ENCODE data around the gene MSH5. TPM values are rescaled to one million over a fixed set of nuclear protein-coding genes. Genes with fewer than 3 reads are reported as not detected.
"Not testable (repeated sequence)": the region's sequence is repeated elsewhere in the genome, so short reads cannot be mapped to it uniquely, and the experiment has no call there.

The MSH5 gene
- polyA plus RNA-seq (ENCODE audit: insufficient read length in 12 of 12), result 10 to 100 TPM in 6 of 12 donors, 1 to 10 TPM in 5, not detected in 1; 7.4 to 32.2 (median 13.8) TPM
- long read RNA-seq, donor 1, result 0 reads
- long read RNA-seq, donor 2, result 0 reads
- long read RNA-seq, donor 3, result 0 reads
- long read RNA-seq, donor 4, result 0 reads
- long read RNA-seq, donor 5, result 0 reads
- long read RNA-seq, donor 6, result 0 reads
- long read RNA-seq, donor 7, partial matches to known transcripts, result 0 of 1 reads
- long read RNA-seq, donor 7, other reads (novel, unspliced or antisense), result 0 of 1 reads
- long read RNA-seq, donor 8, result 0 reads
- long read RNA-seq, donor 9, result 0 reads
- long read RNA-seq, donor 10, result 0 reads
- long read RNA-seq, donor 11, result 0 reads

GRCh38 chr6:31739639-31740396, at the start of gene MSH5:
MSH5 (plus strand) TSS chr6:31740005; CDS start chr6:31740467, 462 bp downstream.
- peak; percentile 99 for DNase-seq

- DNase-seq, result no peak
Observed at GRCh38 chr6:31690231-31691077, 49.4 kb upstream of the MSH5 start.

GRCh38 chr6:31691078-31691463, 48.7 kb upstream of the MSH5 start:
- no peak for DNase-seq

GRCh38 chr6:31691564-31692108, 48.2 kb upstream of the MSH5 start:
- DNase-seq, result no peak

- DNase-seq, result no peak
Observed at GRCh38 chr6:31692353-31692752, 47.5 kb upstream of the MSH5 start.

- no peak for DNase-seq
Observed at GRCh38 chr6:31692886-31693285, 46.9 kb upstream of the MSH5 start.

GRCh38 chr6:31693535-31693934, 46.3 kb upstream of the MSH5 start:
- no peak for DNase-seq

- no peak for DNase-seq
Observed at GRCh38 chr6:31697555-31697954, 42.2 kb upstream of the MSH5 start.

- no peak for DNase-seq
Observed at GRCh38 chr6:31700740-31701401, 38.9 kb upstream of the MSH5 start.

GRCh38 chr6:31701666-31702404, 38.0 kb upstream of the MSH5 start:
- peak; percentile 68 for DNase-seq

GRCh38 chr6:31702405-31702818, 37.4 kb upstream of the MSH5 start:
- no peak for DNase-seq

GRCh38 chr6:31702819-31703716, 36.7 kb upstream of the MSH5 start, which contains the start of gene ABHD16A:
ABHD16A (minus strand) TSS chr6:31703324; CDS start chr6:31703281, 43 bp downstream.
- DNase-seq, result peak; percentile 99

- DNase-seq, result no peak
Observed at GRCh38 chr6:31705931-31706330, 33.9 kb upstream of the MSH5 start.

- DNase-seq, result no peak
Observed at GRCh38 chr6:31706599-31706998, 33.2 kb upstream of the MSH5 start, which contains the start of gene LY6G6F. LY6G6F (plus strand) TSS chr6:31706866; CDS start chr6:31706907, 41 bp downstream.

GRCh38 chr6:31707701-31708100, 32.1 kb upstream of the MSH5 start:
- DNase-seq, result no peak

GRCh38 chr6:31708224-31708623, 31.6 kb upstream of the MSH5 start:
- no peak for DNase-seq

- DNase-seq, result not testable (repeated sequence)
Observed at GRCh38 chr6:31709157-31709556, 30.6 kb upstream of the MSH5 start.

- no peak for DNase-seq
Observed at GRCh38 chr6:31710523-31711219, 29.1 kb upstream of the MSH5 start.

- no peak for DNase-seq
Observed at GRCh38 chr6:31711233-31711632, 28.6 kb upstream of the MSH5 start.

All from muscle of arm (tissue), 14 donors.